SK-N-SH (cell line): ENCODE measurements around the gene SLIT1.

Experiments used
- CTCF ChIP-seq: fragments of 200-600 bp; sonication (generic); IDR thresholded peaks from 2 replicates; pipeline ENCODE4 v1.6.1; 2017; ENCODE audit warnings: antibody characterized with exemption, mild to moderate bottlenecking, moderate library complexity
- GABPA ChIP-seq: IDR thresholded peaks from 2 replicates; pipeline ENCODE4 v1.4.0; 2012; ENCODE audit warnings: low read depth, mild to moderate bottlenecking
- GATA2 ChIP-seq: sonication (generic); formaldehyde crosslinking; IDR thresholded peaks from 2 replicates; pipeline ENCODE4 v1.5.0; 2020; ENCODE audit warnings: mild to moderate bottlenecking, missing genetic modification reagents
- POLR2AphosphoS5 ChIP-seq: IDR thresholded peaks from 2 replicates; pipeline ENCODE4 v1.6.1; 2012; ENCODE audit warnings: low read depth, low read length
- RAD21 ChIP-seq: IDR thresholded peaks from 2 replicates; pipeline ENCODE4 v1.6.1; 2012; ENCODE audit warnings: mild to moderate bottlenecking, low read length
- RFX5 ChIP-seq: IDR thresholded peaks from 2 replicates; pipeline ENCODE4 v1.6.1; 2012; ENCODE audit warnings: mild to moderate bottlenecking, improper control_type of control experiment, low read length
- TAF1 ChIP-seq: IDR thresholded peaks from 2 replicates; pipeline ENCODE4 v1.6.1; 2012; ENCODE audit warnings: low read depth, mild to moderate bottlenecking, low read length, moderate library complexity, borderline replicate concordance
- YY1 ChIP-seq: IDR thresholded peaks from 2 replicates; pipeline ENCODE4 v1.4.0; 2012; ENCODE audit warnings: low read depth, mild to moderate bottlenecking
- TF ChIP-seq, protein P1 (sequence below): IDR thresholded peaks from 2 replicates; pipeline ENCODE4 v1.6.1; 2012; ENCODE audit warnings: mild to moderate bottlenecking, low read depth, low read length, moderate library complexity

DNA sequence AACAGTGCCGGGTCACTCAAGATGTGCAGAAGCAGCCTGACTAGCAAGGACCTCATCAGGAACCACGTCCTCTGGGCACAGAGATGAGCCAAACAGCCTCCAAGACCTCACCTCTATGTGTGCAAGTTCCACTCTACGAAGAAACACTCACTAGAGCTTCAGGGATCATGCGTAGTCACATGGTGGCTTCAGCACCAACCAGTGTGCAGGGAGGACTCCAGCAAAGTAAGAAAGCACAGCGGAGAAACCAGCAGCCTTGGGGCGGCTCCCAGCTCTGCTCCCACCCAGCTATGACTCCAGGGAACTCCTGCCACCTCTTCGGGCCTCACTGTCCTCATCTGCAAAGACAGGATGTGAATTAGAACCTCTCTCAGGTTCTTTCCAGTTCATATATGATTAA lies 58.2 kb downstream of the SLIT1 start:
- TF ChIP-seq RFX5 (no peak), CTCF (no peak), TAF1 (no peak), RAD21 (no peak), YY1 (no peak), POLR2AphosphoS5 (no peak), GATA2 (CRISPR knock-in tag) (no peak), GABPA (no peak)
- TF ChIP-seq, protein P1, sequence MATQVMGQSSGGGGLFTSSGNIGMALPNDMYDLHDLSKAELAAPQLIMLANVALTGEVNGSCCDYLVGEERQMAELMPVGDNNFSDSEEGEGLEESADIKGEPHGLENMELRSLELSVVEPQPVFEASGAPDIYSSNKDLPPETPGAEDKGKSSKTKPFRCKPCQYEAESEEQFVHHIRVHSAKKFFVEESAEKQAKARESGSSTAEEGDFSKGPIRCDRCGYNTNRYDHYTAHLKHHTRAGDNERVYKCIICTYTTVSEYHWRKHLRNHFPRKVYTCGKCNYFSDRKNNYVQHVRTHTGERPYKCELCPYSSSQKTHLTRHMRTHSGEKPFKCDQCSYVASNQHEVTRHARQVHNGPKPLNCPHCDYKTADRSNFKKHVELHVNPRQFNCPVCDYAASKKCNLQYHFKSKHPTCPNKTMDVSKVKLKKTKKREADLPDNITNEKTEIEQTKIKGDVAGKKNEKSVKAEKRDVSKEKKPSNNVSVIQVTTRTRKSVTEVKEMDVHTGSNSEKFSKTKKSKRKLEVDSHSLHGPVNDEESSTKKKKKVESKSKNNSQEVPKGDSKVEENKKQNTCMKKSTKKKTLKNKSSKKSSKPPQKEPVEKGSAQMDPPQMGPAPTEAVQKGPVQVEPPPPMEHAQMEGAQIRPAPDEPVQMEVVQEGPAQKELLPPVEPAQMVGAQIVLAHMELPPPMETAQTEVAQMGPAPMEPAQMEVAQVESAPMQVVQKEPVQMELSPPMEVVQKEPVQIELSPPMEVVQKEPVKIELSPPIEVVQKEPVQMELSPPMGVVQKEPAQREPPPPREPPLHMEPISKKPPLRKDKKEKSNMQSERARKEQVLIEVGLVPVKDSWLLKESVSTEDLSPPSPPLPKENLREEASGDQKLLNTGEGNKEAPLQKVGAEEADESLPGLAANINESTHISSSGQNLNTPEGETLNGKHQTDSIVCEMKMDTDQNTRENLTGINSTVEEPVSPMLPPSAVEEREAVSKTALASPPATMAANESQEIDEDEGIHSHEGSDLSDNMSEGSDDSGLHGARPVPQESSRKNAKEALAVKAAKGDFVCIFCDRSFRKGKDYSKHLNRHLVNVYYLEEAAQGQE = no peak
